NCI-H146 treated with DMSO at 0.1 percent for 48 hours (cell line): ENCODE measurements around the gene RBM20.
"Not testable (repeated sequence)": the region's sequence is repeated elsewhere in the genome, so short reads cannot be mapped to it uniquely, and the experiment has no call there.

Experiments used
- DNase-seq: peaks from one replicate; lab custom pipeline; 2025; ENCODE audit not compliant: unreplicated experiment; lab: John Stamatoyannopoulos, UW

The RBM20 gene

DNA sequence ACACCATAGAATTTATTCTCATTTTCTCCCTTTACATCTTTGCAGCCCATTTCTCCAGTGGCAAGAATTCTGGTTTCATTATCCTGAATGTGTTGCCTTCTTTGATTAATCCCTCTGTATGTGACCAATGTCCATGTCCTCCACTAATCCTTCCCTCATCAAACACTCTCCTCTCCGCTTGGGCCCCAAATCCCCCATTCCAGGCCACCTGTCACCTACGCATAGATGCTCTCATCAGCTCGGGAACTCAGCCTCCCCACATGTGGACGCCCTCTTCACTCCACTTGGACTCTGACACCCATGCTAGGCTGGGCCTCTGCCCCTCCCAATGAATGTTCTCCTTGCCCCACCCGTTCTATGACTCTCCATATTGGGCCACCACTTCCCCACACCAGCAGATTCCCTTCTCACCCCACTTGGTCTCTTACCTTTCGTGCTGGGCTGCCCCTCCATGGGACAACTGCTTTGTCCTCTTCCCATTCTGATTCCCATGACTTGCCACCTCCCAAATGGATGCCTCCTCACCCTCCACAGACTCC is 18.7 kb upstream of the RBM20 start:
- no peak for DNase-seq

DNA sequence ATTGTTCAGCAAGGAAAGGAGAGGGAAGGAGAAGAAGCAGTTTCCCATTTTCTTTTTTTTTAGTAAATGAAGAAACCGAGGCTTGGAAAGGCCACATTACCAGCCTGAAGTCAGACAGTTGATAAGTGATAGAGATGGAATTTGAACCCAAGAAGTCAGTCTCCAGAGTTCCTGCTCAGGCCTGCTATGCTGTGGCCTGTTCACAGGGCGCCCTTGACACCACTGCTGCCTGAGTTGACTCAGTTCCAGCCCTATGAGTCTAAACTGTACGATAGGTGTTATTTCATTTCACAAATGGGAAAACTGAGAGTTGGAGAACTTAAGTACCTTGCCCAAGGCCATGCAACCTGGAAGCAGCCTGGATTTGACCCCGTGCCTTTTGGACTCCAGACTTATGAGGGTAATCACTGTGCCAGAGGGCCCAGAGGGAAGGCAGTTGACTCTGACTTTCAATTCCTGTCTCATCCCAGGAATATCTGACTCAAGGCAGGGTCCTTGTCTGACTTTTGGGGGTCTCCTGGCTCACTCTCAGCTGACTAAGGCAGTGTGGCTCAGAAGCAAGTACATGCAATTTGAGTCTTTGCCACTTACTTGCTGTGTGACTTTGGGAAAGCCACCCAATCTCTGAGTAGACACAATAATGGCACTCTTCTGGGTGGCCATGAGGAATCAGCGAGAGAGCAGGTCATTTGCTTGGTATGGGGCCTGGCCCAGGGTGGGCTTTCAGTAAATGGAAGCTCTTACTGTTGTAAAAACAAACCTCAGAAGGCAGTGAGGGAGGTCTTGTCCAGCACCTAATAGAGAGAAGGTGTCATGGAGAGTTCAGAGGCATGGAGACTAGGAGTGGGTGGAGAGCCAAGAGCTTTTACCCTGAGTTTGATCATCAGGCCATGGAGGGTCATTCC is 17.9 kb upstream of the RBM20 start:
- no peak for DNase-seq

DNA sequence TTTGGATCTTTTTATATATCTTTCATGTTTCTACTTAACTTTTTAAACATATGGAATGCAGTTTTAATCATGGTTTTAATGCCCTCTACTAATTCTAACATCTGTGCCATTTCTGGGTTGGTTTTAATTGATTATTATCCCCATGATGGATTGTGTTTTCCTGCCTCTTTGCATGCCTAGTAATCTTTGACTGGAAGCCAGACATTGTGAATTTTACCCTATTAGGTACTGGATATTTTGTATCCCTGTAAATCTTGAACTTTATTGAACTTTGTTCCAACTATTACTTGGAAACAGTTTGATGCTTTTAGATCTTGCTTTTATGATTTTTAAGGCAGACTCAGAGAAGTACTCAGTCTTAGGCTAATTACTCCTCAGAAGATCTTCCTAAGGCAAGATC is 16.0 kb upstream of the RBM20 start:
- no peak for DNase-seq

DNA sequence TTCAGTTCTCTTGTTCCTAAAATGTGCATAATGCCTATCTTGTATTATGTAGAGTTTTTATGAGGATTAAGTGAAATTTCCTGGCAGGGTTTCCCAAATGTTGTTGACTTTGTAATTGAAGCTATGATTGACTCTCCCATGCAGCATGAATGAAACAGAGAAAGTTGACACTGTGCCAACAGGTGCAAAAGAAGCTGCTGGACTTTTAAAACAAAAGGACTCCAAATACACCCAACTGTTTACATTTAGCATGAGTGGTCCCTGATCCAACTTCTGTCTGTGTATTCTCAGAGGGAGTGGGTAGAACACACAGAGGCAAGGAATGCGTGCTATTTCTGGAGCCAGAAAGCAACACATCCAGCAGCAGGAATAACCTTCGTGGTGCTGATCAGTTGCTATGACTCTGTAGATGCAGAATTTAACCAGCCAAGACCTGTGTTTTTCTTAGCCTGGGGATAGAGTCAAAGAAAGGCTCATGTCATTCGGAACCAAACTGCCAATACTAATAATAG is 14.4 kb upstream of the RBM20 start:
- peak; percentile 96 for DNase-seq

DNA sequence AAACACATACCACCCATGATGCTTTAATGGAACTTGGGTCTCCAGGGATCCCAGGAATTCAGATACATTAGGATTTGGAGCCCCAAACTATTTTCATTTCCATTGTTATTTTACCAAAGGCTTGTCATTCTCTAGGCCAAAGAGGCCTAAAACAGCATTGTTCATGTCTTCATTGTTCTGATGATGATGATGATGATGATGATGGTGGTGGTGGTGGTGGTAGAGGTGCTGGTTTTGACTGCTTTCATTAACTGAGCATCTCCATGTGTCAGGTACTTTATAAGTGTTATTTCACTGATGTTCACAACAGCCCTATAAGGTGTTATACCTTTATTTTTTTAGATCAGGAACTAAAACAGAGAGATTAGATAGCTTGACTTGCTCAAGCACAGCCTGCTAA is 12.2 kb upstream of the RBM20 start:
- DNase-seq: no peak

DNA sequence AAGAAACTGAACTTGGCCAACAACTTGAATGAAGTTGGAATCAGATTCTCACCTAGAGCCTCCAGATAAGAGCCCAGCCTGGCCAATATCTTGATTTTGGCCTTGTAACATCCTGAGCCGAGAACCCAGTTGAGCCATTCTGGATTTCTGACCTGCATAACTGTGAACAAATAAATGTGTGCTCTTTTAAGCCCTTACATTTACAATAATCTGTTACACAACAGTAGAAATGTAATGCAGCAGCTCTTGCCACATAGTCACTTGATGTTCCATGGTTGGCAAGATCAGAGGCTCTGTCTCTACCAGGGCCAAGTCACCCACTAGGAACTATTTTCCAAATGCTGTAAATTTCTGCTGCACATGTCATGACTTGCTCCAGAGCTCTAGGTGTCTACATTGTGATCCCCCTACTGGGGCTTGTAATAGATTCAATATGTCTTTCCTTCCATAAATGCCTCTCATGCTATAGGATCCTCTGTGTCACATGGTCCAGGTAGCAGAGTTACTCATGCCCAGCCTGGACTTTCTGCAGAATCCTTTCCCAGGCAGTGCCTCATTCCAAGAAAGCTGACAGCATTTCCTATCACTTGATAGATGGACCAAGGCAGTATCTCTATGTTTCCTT is 11.4 kb upstream of the RBM20 start:
- DNase-seq: no peak

DNA sequence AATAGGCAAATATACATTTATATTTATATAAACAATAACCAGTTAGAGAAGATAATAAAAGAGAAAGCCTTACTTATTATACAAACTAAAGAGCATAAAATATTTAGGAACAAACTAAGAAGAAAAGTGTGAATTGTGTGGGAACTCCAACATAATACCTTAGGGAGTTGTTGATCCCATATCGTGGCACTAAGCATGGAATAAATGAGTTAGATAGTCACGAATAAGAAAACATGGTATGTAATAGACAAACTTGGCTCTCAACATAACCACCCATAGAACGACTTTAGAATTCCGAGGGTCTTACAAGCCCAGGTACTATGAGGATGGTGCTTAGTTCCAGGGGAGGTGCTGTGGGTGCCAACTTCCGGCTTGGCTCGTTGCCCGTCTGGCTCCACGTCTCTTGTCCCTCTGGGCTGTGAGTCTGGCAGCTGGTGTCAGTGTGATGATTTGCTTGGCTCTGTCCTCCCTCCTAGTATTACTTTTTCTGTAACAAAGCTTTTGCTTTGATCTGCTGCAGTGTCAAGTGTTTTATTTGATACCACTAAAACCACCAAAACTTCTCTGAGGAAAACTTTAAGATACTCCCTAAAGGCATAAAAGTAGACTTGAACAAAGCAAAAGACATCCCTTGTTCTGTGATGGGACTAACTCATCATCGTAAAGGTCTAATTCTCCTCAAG is 9.5 kb upstream of the RBM20 start:
- no peak for DNase-seq

DNA sequence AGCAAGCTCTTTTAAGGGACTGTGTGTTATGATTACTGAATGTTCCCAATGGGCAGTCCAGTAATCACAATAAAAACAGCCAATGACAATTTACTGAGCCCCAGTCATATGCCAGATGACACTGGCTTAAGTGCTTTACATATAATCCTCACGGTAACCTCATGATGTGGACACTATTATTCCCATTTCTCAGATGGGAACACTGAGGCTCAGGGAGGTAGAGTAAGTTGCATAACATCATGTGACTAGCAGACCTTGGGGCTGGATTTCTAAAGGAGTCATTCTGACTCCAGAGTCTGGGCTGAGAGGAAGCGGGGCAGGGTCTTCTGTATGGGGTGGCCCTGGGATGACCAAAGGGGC is 7.6 kb upstream of the RBM20 start:
- DNase-seq: no peak

DNA sequence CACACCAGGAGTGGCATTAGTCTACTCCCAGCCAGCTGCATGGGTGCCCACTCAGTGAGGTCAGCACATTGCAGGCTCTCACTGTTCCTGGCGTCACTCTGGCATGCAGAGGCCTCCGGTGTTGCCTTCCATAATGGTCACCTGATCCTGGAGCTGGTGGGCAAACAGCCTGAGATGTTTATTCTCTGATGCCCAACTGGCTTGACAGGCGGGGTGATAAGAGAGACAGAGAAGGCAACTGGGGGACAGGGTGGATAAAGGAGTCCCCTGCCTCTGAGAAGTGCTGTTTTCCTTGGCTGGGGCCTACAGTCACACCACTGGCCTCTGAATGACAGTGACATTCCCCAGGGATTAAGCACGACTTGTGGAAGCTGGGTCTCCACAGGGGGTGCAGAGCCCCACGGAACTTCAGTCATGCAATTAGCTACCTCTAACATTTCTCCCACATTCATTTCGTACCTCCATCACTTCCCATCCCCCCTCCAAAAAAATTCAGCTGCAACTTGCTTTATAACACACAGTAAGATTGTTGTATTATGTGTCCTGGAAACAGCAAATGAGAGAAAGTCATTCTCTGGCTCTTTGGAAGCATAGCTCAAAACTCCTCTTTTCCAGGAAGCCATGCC is 7.1 kb upstream of the RBM20 start:
- no peak for DNase-seq

DNA sequence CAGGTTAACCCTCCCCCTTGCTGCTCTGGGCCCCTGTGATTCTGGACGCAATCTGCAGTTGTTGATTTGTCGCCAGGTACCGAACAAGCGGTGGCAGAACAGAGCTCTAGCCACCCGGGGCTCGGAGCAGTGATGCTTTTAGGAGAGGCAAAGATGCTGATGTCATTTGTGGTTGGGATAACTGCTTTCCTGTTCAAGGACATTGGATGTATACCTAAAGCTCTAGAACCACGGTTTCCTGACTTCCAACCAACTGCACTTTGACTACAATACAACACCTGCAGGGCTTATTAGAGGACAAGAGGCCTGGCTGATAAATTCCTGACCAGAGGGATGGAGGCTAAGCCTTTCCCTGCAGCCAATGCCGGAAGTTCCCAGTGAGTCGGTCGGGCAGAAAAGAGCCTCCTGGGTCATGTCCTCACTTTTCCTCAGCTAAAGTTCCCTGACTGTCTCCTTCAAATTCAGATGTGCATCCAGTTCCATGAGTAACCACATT is 6.5 kb upstream of the RBM20 start:
- DNase-seq: peak; percentile 34

DNA sequence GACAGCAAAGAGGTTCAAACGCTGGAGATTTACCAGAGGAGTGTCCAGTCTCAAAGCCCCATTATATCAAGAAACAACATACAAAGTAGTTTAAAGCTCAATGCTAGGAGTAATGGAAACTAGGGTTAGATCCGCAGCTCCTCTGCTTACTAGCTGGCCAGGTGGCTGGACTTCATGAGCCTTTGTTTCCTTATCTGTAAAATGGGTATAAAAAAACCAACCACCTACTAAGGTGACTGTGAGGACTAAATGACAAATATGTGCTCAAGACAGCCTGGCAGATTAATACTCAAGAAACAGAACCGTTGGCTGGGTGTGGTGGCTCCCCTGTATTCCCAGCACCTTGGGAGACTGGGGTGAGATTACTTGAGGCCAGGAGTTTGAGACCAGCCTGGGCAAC is 5.8 kb upstream of the RBM20 start:
- no peak for DNase-seq

DNA sequence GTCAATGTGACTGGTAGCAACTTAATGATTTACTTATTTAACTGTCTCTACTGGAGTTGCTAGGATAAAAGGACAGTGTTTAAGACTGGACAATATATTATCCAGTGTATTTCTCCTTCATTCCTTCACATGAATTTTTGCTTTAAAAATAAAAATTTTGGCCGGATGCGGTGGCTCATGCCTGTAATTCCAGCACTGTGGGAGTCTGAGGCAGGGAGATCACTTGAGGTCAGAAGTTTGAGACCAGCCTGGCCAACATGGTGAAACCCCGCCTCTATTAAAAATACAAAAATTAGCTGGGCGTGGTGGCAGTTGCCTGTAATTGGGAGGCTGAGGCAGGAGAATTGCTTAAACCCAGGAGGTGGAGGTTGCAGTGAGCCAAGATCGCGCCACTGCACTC is 5.1 kb upstream of the RBM20 start:
- DNase-seq: not testable (repeated sequence)

DNA sequence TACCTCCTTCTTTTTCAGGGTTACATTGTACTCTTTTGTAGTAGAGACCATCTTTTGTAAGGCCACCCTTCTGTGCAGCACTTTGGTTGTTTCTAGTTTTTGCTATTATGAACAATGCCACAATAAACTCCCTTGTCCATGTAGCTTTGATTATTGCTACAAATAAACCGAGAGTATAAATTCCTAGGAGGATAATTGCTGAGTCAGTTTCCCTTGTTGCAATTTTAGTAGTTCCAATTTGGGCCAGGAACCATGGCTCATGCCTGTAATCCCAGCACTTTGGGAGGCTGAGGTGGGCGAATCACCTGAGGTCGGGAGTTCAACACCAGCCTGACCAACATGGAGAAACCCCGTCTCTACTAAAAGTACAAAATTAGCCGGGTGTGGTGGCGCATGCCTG is 4.3 kb upstream of the RBM20 start:
- DNase-seq: not testable (repeated sequence)

DNA sequence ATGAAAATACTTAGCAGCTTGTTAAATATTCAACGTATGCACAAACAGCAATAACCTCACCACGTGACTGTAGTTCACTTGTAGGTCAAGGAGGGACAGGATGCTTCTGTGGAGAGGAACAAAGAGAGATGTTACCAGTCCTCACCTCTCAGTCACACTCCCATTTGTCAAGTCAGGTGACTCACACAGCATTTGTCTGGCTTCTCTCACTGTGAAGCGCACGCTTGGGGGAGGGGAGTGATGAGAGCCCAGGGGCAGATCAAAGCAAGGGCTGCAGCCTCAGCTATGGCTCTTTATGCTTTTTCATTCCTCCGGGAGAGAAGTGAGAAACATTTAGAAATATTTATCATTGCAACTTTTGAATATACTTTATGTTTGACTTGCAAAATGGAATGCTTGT is 2.9 kb upstream of the RBM20 start:
- peak; percentile 63 for DNase-seq

DNA sequence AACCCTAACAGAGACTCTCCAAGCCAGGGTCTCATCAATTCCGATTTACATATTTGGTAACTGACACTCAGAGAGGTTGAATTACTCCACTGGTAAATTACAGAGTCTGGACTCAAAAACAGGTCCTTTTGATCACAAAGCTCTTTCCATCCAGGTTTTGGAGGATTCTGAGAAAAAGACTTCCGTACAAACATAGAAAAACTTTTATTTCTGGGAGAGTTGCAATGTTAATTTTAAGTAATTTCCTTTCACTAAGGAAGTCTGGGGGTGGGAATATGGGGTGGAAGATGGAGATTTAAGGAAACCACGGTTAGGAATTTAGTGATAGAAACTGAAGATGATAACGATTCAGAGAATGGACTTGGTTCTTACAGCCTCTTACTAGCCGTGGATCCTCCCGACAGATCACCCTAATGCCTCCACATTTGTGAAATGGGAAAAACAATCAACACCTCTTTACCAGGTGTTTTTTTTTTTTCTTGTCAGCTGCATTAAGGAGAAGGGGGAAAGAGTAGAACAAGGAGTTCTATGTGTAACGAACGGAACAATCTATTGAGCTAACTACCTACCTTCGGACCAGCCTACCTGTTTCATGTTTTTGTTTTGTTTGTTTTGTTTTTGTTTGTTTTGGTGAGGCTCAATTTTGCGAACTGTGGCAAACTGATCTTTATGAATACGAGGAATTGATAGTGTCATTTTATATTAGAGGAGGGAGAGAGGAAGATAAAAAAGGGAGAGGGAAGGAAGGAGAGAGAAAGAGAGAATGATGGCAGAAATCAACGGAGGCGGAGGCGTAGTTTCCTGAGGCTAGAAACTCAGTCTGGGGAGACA is 1.7 kb upstream of the RBM20 start:
- DNase-seq: no peak

DNA sequence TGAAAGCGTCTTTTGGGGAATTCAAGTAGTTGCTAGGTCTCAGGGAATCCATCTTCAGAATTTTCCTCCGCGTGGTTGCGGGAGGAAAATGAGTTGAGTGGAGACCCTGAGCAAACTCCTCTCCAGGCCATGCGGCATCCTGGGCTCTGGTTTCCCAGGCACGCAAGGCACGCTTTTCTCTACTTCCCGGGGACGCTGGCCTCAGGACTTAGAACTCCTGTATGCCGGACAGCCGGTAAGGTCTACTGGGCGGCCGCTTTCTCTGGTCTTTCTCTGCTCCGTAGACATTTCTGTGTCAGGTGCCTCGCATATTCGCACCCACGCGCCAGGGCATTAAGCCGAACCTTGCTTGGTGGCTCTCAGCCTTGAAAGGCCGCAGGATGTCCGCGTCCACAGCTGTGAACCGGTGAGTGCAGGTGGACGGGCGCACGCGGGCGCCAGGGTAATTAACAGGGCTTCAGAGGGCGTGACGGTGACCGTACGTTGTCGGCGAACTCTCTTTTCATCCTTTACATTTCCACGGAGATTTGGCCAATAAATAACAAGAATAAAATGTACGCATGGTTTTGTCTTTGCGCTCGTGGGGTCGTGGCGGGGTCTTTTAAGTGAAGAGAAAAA is 992 bp upstream of the RBM20 start:
- DNase-seq: no peak

DNA sequence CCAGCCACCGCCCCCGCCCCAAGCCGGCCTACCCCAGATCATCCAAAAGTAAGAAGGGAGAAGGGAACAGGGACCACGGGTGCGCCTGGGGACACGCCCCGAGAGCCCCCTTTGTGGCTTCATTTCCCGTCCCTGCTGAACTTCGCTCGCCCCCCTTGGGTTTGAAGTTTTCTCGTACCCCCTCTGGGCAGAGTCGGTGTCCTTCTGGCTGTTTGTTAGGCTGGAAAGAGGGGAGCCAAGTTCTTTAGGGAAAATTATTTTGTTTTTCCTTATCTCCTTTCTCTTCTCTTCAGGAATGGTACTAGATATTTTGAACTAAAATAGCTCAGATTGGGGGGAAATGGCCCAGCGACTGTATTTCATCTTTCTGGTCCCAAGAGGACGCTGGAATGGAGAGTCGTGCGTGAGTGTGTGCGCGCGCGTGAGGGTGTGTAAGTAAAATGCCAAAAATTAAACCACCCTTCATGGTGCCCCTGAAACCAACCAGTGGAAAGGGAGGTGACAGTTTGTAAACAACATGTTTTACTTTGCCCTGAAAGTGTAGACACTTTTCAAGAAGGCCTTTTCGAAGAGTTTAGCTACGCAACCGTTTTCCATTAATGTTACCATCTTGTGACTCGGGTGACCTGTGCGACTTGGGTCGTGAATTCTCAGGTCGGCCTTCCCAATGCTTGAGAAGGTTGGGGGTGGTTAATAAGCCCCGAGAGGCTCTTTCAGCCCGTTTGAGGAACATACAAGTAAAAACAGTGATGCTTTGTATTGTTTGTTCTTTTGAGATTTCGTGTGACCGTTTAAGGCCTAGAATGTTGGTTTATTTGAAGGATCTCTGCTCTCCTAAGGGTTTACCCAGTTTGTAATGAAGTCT is 694 bp downstream of the RBM20 start:
- no peak for DNase-seq

DNA sequence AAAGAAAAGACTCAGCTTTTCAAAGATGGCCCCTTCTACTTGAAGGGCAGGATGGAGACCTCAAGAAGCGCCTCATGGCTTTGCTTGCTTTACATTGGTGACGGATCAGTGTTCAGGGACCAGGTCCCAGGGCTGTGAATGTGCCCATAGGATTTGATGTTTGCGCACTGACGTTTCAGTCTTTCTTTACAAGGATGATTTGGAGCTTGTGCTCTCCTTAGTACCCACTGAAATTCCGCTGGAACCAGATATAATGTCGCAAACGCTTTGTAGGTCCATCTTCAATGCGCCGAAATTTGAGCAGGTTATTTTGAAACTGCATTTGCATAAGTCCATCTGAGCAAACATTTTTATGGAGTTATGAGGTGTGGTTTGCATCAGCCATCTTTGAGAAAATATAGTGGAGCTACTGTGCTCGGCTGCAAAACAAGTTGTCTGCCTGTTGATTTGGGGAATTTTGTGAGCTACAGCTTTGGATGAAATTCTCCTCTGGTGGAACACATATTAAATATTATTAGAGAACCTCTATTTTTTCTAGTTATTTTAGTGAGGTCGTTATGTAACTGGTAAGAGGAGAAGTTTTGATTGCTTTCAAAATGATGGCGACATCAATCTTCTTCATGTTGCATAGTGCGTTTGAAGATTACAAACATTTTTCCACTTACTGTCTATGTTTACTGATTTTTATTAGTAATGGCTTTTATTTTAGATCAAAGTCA is 2.4 kb downstream of the RBM20 start:
- DNase-seq: no peak
